Measurements from ENCODE around the gene SRC.

Gene SRC

DNA sequence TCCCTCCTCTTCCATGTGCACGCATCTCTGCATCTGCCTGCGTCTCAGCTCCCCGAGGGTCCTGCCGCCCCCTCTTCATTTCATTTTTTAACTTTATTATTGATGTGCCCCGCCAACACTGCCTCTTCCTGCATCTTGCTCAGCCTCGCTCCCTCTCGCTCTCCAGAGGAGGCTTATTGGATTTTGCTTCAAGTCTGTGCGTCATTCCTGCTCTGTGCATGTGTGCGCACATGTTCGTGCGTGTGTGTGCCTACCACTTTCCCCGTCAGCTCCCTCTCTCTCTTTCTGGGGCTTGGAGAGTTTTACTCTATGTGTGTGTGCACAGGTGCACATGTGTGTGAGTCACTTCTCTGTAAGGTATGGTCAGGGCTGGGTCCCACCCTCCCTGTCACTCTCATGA is 103.3 kb downstream of the SRC start:
- no peak for DNase-seq (ENCODE audit: low read depth, low spot score)

DNA sequence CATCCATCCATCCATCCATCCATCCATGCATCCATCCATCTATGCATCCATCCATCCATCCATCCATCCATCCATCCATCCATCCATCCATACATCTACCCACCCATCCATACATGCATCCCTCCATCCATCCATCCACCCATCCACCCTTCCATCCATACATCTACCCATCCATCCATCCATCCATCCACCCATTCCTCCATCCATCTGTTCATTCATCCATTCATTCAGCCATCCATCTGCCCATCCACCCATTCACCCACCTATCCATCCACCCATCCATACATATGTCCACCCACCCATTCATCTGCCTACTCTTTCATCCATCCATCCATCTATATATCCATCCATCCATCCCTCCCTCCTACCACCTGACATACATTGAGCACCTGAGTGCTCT is 104.4 kb downstream of the SRC start:
- DNase-seq (ENCODE audit: low read depth, low spot score): no peak

DNA sequence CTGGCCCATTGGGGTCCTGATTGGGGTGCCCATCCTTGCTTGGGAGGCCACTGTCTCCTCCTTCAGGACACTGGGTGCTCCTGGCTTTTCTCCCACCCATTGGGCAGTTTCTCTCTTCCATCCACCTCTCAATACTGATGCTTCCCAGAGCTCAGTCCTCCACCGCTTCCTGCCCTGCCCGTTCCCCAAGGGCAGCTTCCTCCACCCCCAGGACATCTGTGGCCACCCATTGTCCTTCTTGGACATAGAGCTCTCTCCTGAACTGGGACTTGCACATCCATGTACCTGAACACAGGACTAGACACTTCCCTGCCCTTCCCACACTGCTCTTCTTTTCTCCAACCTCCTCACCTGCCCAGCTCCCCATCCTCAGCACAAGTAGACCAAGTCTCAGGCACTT is 105.7 kb downstream of the SRC start:
- no peak for DNase-seq (ENCODE audit: low read depth, low spot score)

DNA sequence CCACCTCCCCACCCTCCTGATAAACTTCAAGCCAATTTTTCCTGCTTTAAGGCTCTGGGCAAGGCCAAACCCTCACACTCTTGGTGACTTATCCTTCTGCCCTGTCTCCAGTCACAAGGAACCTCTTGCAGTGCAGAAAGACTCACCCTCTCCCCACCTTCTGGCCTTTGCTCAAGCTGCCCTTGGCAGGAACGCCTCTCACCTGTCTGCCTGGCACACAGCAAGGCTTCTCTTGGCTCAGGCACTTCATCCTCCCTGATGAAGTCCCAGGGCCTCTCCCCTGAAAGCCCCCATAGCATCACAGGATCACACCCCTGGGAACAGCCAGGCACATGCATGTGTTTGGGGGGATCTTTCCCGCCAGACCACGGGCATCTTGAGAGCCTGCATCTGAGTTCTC is 106.3 kb downstream of the SRC start:
- DNase-seq (ENCODE audit: low read depth, low spot score): no peak

DNA sequence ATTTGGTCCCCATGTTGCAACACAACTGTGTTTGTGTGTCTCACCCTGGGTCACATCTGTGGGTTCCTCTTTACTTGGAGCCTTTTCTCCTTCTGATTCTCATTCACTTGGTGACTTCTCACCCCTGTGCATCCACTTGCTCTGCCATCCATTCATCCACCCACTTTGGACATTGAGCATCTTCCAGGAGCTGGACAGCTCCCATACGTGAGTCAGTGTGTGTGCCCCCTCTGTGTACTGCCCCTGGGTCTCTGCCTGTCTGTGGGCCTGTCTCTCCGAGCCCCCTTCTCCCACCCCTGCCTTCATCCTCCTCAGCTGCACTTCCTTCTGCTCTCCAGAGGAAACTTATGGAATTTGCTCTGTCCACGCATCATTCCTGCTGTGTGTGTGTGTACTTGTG is 107.3 kb downstream of the SRC start:
- no peak for DNase-seq (ENCODE audit: low read depth, low spot score)

DNA sequence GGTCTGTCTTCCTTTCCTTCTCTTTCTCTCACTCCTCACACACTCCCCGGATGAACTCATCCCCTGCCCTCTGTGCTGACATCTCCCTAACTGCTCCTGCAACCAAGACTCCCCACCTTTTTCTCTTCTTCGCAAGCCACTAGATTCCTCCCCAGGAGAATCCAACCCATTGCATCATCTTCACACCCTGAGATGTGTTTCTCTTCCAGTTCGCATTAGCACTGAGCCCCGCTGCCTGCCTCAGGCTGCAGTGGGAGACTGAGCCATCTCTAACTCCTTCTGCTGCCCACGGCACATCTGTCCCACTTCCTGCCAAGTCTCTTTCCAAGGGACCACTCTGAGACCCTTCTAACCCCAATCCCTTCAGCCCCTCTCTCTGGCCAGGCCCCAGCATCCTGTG is 107.9 kb downstream of the SRC start:
- no peak for DNase-seq (ENCODE audit: low read depth, low spot score)

DNA sequence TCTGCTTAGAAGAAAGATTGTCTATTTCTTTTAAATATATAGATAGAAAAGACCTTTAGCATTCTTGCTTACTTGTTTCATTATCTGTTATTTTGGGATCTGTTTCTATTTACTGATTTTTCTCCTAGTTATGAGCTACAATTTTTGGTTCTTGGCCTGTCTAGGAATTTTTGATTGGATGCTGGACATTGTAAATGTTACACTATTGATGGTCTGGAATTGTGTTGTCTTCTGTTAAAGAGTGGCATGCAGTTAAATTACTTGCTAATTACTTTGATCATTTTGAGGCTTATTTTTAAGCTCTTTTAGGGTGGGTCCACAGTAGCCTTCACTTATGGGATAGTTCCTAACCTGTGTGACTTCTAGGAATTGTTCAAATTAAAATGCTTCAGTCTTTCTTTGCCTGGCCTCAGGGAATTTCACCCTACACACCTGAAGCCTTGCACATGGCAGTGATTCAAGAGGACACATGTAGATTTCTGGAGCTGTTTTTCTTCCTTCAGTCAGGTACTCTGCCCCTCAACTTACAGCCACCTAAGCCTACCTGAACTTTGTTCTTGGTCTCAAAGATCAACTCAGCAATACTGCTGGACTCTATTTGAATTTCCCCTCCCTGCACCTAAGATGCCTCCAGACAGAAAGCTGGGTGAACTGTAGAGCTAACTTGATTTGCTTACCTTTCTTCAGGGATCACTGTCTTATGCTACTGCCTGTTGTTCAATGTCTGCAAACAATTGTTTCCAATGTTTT is 108.9 kb downstream of the SRC start:
- no peak for DNase-seq (ENCODE audit: low read depth, low spot score)
